Endothelial cell (in vitro differentiated cells): ENCODE results near the gene TMEFF2. TPM values are rescaled to one million over a fixed set of nuclear protein-coding genes. Genes with fewer than 3 reads are reported as not detected.

Experiments
- DNase-seq: peaks from one replicate; pipeline ENCODE4 v3.0.0; 2021; ENCODE audit warnings: low spot score
- H3K27ac Mint-ChIP-seq: one replicate; pipeline ENCODE4 v1.8.0; 2021; ENCODE audit warnings: mixed read lengths, inconsistent platforms; ENCODE audit not compliant: unreplicated experiment
- H3K27me3 Mint-ChIP-seq: one replicate; pipeline ENCODE4 v1.8.0; 2021; ENCODE audit warnings: mild to moderate bottlenecking, moderate library complexity, mixed read lengths, inconsistent platforms; ENCODE audit not compliant: unreplicated experiment
- H3K36me3 Mint-ChIP-seq: one replicate; pipeline ENCODE4 v1.8.0; 2021; ENCODE audit warnings: mild to moderate bottlenecking, low read depth, mixed read lengths, inconsistent platforms; ENCODE audit not compliant: unreplicated experiment
- H3K4me1 Mint-ChIP-seq: one replicate; pipeline ENCODE4 v1.8.0; 2021; ENCODE audit warnings: mild to moderate bottlenecking, mixed read lengths, inconsistent platforms; ENCODE audit not compliant: unreplicated experiment
- H3K4me3 Mint-ChIP-seq: one replicate; pipeline ENCODE4 v1.8.0; 2021; ENCODE audit warnings: mild to moderate bottlenecking, mixed read lengths, inconsistent platforms; ENCODE audit not compliant: unreplicated experiment
- H3K9me3 Mint-ChIP-seq: one replicate; pipeline ENCODE4 v1.8.0; 2021; ENCODE audit warnings: mixed read lengths, inconsistent platforms; ENCODE audit not compliant: unreplicated experiment
- CTCF ChIP-seq: fragments of 200-600 bp; sonication (generic); IDR thresholded peaks from one replicate; pipeline ENCODE4 v1.5.0; 2021; ENCODE audit warnings: antibody characterized with exemption; ENCODE audit not compliant: unreplicated experiment
- total RNA-seq: library from RNA; stranded (reverse); fragmentation: NEBNext Ultra II Directional; extraction: Animal tissue kit (Norgen Biotek cat#: 25700); gene quantifications from one replicate; pipeline ENCODE4 v1.2.1, GENCODE V29; 2021; ENCODE audit not compliant: unreplicated experiment

TMEFF2 gene
- total RNA-seq, 1 donor from 2014 or later, result 0.10 TPM

DNA sequence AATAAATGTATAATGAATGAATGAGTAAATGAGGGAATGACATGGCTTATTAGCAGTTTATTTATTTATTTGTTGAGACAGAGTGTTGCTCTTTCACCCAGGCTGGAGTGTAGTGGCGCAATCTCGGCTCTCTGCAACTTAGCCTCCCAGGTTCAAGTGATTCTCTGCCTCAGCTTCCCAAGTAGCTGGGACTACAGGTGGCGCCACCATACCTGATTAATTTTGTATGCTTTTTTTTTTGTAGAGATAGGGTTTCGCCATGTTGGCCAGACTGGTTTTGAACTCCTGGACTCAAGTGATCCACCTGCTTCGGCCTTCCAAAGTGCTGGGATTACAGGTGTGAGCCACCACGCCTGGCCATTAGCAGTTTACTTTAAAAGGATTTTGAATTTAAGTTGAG, 247.5 kb downstream of the TMEFF2 start:
- Mint-ChIP-seq H3K36me3 (no peaks in the 10 kb centered on the region), H3K4me3 (no peak overlapping the region), H3K27ac (no peak overlapping the region), H3K4me1 (peaks cover 7% of the 10 kb centered on the region), H3K9me3 (no peaks in the 10 kb centered on the region), H3K27me3 (no peaks in the 10 kb centered on the region)
- no peak for DNase-seq
- no peak for TF ChIP-seq CTCF

- Mint-ChIP-seq H3K4me3 (no peak overlapping the region), H3K4me1 (peaks cover 7% of the 10 kb centered on the region), H3K27ac (no peak overlapping the region), H3K9me3 (no peaks in the 10 kb centered on the region), H3K36me3 (no peaks in the 10 kb centered on the region), H3K27me3 (no peaks in the 10 kb centered on the region)
- no peak for TF ChIP-seq CTCF
- no peak for DNase-seq
Observed at GRCh38 chr2:191946471-191947182, 248.1 kb downstream of the TMEFF2 start.

- Mint-ChIP-seq H3K4me3 (no peak overlapping the region), H3K27ac (no peak overlapping the region), H3K4me1 (peaks cover 7% of the 10 kb centered on the region), H3K27me3 (no peaks in the 10 kb centered on the region), H3K9me3 (no peaks in the 10 kb centered on the region), H3K36me3 (no peaks in the 10 kb centered on the region)
- DNase-seq, result no peak
- TF ChIP-seq CTCF, result no peak
Observed at GRCh38 chr2:191945623-191946022, 249.1 kb downstream of the TMEFF2 start.

DNA sequence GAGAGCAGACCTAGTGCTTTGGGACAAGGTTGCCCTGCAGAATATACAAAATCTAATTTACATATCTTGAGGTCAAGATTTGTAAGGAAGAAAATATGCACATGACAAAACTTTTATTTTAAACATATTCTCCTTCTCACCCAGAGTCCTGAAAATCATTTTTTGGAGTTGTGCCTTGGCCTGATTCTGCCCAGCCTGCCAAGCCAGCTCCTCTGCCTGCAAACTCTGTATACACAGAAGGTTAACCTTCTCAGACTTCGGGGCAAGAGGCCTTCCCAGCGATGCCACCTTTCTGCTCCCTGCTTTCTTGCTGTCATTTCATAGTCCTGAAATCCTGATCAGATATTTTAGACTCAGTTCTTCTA, 252.0 kb downstream of the TMEFF2 start:
- Mint-ChIP-seq H3K27me3 (no peaks in the 10 kb centered on the region), H3K9me3 (no peaks in the 10 kb centered on the region), H3K4me1 (peaks cover 3% of the 10 kb centered on the region), H3K27ac (no peak overlapping the region), H3K4me3 (no peak overlapping the region), H3K36me3 (no peaks in the 10 kb centered on the region)
- TF ChIP-seq CTCF, result no peak
- no peak for DNase-seq

- Mint-ChIP-seq H3K4me3 (no peak overlapping the region), H3K27ac (no peak overlapping the region), H3K9me3 (no peaks in the 10 kb centered on the region), H3K36me3 (no peaks in the 10 kb centered on the region), H3K27me3 (no peaks in the 10 kb centered on the region), H3K4me1 (peaks cover 3% of the 10 kb centered on the region)
- DNase-seq, result no peak
- TF ChIP-seq CTCF, result no peak
Observed at GRCh38 chr2:191942090-191942738, 252.5 kb downstream of the TMEFF2 start.
